ENCODE data around the gene SEMA5A. TPM values are rescaled to one million over a fixed set of nuclear protein-coding genes. Genes with fewer than 3 reads are reported as not detected.

Gene SEMA5A
- total RNA-seq, 1 donor from 2014 or later = 2.2 TPM

- DNase-seq (ENCODE audit: low read depth) = peak; percentile 76
Measured at GRCh38 chr5:9515436-9515835, 30.4 kb downstream of the SEMA5A start.

- DNase-seq (ENCODE audit: low read depth) = no peak
Measured at GRCh38 chr5:9514968-9515367, 30.9 kb downstream of the SEMA5A start.

- no peak for DNase-seq (ENCODE audit: low read depth)
Measured at GRCh38 chr5:9513827-9514226, 32.0 kb downstream of the SEMA5A start.

GRCh38 chr5:9512457-9512856 is 33.4 kb downstream of the SEMA5A start:
- DNase-seq (ENCODE audit: low read depth) = no peak

- DNase-seq (ENCODE audit: low read depth) = peak; percentile 92
Measured at GRCh38 chr5:9507974-9508373, 37.9 kb downstream of the SEMA5A start.

GRCh38 chr5:9505225-9505624 is 40.6 kb downstream of the SEMA5A start:
- DNase-seq (ENCODE audit: low read depth) = no peak

- DNase-seq (ENCODE audit: low read depth) = no peak
Measured at GRCh38 chr5:9502864-9503263, 43.0 kb downstream of the SEMA5A start.

GRCh38 chr5:9502050-9502834 is 43.6 kb downstream of the SEMA5A start:
- peak; percentile 66 for DNase-seq (ENCODE audit: low read depth)

GRCh38 chr5:9500625-9501024 is 45.2 kb downstream of the SEMA5A start:
- no peak for DNase-seq (ENCODE audit: low read depth)

- DNase-seq (ENCODE audit: low read depth) = no peak
Measured at GRCh38 chr5:9500193-9500592, 45.7 kb downstream of the SEMA5A start.

GRCh38 chr5:9499498-9499876 is 46.4 kb downstream of the SEMA5A start:
- no peak for DNase-seq (ENCODE audit: low read depth)

GRCh38 chr5:9498541-9499497 is 47.1 kb downstream of the SEMA5A start:
- DNase-seq (ENCODE audit: low read depth) = peak; percentile 27

GRCh38 chr5:9497347-9497746 is 48.5 kb downstream of the SEMA5A start:
- DNase-seq (ENCODE audit: low read depth) = no peak

GRCh38 chr5:9496801-9497200 is 49.1 kb downstream of the SEMA5A start:
- DNase-seq (ENCODE audit: low read depth) = no peak

- no peak for DNase-seq (ENCODE audit: low read depth)
Measured at GRCh38 chr5:9495121-9495520, 50.8 kb downstream of the SEMA5A start.

GRCh38 chr5:9494301-9494700 is 51.6 kb downstream of the SEMA5A start:
- DNase-seq (ENCODE audit: low read depth) = no peak

- no peak for DNase-seq (ENCODE audit: low read depth)
Measured at GRCh38 chr5:9490494-9491097, 55.3 kb downstream of the SEMA5A start.

GRCh38 chr5:9483779-9484178 is 62.1 kb downstream of the SEMA5A start:
- no peak for DNase-seq (ENCODE audit: low read depth)

- DNase-seq (ENCODE audit: low read depth) = no peak
Measured at GRCh38 chr5:9483243-9483642, 62.6 kb downstream of the SEMA5A start.

GRCh38 chr5:9482381-9482780 is 63.5 kb downstream of the SEMA5A start:
- DNase-seq (ENCODE audit: low read depth) = no peak

GRCh38 chr5:9480499-9480898 is 65.4 kb downstream of the SEMA5A start:
- DNase-seq (ENCODE audit: low read depth) = no peak

GRCh38 chr5:9479990-9480389 is 65.9 kb downstream of the SEMA5A start:
- DNase-seq (ENCODE audit: low read depth) = no peak
